Loucy (cell line): ENCODE data around the gene FCGR3A.
"Not testable (repeated sequence)": the region's sequence is repeated elsewhere in the genome, so short reads cannot be mapped to it uniquely, and the experiment has no call there.

Experiments used
- H2AFZ ChIP-seq: fragments of 200-600 bp; sonication (generic); 2 replicates; pipeline ENCODE4 v1.6.0; 2016; ENCODE audit warnings: antibody characterized with exemption, mild to moderate bottlenecking, low read length, moderate library complexity
- H3F3A ChIP-seq: fragments of 200-600 bp; 2 replicates; pipeline ENCODE4 v1.6.0; 2016; ENCODE audit warnings: antibody characterized with exemption, low read depth, mild to moderate bottlenecking
- H3K27me3 ChIP-seq: fragments of 200-600 bp; sonication (generic); 2 replicates; pipeline ENCODE4 v1.6.1; 2014; ENCODE audit warnings: low read length, mild to moderate bottlenecking; ENCODE audit not compliant: insufficient read depth, poor library complexity, severe bottlenecking
- H3K36me3 ChIP-seq: fragments of 200-600 bp; sonication (generic); 2 replicates; pipeline ENCODE4 v1.6.1; 2016; ENCODE audit warnings: low read length; ENCODE audit not compliant: insufficient read depth
- H3K4me1 ChIP-seq: fragments of 200-600 bp; sonication (generic); 2 replicates; pipeline ENCODE4 v1.5.1; 2014; ENCODE audit warnings: low read length, mild to moderate bottlenecking; ENCODE audit not compliant: insufficient read depth, poor library complexity, severe bottlenecking
- H3K4me2 ChIP-seq: fragments of 200-600 bp; sonication (generic); 2 replicates; pipeline ENCODE4 v1.6.0; 2014; ENCODE audit warnings: antibody characterized with exemption, low read length, low read depth, mild to moderate bottlenecking; ENCODE audit not compliant: poor library complexity, severe bottlenecking
- H3K4me3 ChIP-seq: fragments of 200-600 bp; sonication (generic); 2 replicates; pipeline ENCODE4 v1.5.1; 2014; ENCODE audit warnings: low read length, mild to moderate bottlenecking, mixed read lengths; ENCODE audit not compliant: poor library complexity, severe bottlenecking
- H3K79me2 ChIP-seq: fragments of 200-600 bp; sonication (generic); 2 replicates; pipeline ENCODE4 v1.6.1; 2014; ENCODE audit warnings: low read length; ENCODE audit not compliant: insufficient read depth
- H3K9ac ChIP-seq: fragments of 200-600 bp; sonication (generic); 2 replicates; pipeline ENCODE4 v1.6.0; 2014; ENCODE audit warnings: mild to moderate bottlenecking, low read depth, low read length, moderate library complexity; ENCODE audit not compliant: poor library complexity, severe bottlenecking
- H3K9me2 ChIP-seq: fragments of 200-600 bp; sonication (generic); replicated peaks from 2 replicates; pipeline ENCODE4 v1.6.1; 2016; ENCODE audit warnings: low read depth, low read length, mixed read lengths
- H3K9me3 ChIP-seq: fragments of 200-600 bp; sonication (generic); 2 replicates; pipeline ENCODE4 v1.6.1; 2014; ENCODE audit warnings: mild to moderate bottlenecking, antibody characterized with exemption, low read length, low read depth; ENCODE audit not compliant: insufficient read depth
- H4K20me1 ChIP-seq: fragments of 200-600 bp; sonication (generic); 2 replicates; pipeline ENCODE4 v1.6.0; 2014; ENCODE audit warnings: antibody characterized with exemption, low read length, mild to moderate bottlenecking; ENCODE audit not compliant: insufficient read depth, poor library complexity, severe bottlenecking
- CTCF ChIP-seq: fragments of 200-600 bp; sonication (generic); conservative IDR thresholded peaks from 2 replicates; pipeline ENCODE4 v1.5.1; 2014; ENCODE audit warnings: mild to moderate bottlenecking, antibody characterized with exemption, low read length

Gene FCGR3A

GRCh38 chr1:161560960-161561715 is 11.5 kb upstream of the FCGR3A start:
- not testable (repeated sequence) for H3F3A ChIP-seq, H3K27me3 ChIP-seq, H3K79me2 ChIP-seq, H3K4me2 ChIP-seq, H3K9ac ChIP-seq, H3K4me1 ChIP-seq, H3K36me3 ChIP-seq, H3K9me3 ChIP-seq, H4K20me1 ChIP-seq, H3K9me2 ChIP-seq, H3K4me3 ChIP-seq
- 0 out of 2 replicates have a peak overlapping the region, but pooled peaks have one; percentile 55 for H2AFZ ChIP-seq
- peak; percentile 28; the same call in 1 of the 2 replicates for TF ChIP-seq CTCF

DNA sequence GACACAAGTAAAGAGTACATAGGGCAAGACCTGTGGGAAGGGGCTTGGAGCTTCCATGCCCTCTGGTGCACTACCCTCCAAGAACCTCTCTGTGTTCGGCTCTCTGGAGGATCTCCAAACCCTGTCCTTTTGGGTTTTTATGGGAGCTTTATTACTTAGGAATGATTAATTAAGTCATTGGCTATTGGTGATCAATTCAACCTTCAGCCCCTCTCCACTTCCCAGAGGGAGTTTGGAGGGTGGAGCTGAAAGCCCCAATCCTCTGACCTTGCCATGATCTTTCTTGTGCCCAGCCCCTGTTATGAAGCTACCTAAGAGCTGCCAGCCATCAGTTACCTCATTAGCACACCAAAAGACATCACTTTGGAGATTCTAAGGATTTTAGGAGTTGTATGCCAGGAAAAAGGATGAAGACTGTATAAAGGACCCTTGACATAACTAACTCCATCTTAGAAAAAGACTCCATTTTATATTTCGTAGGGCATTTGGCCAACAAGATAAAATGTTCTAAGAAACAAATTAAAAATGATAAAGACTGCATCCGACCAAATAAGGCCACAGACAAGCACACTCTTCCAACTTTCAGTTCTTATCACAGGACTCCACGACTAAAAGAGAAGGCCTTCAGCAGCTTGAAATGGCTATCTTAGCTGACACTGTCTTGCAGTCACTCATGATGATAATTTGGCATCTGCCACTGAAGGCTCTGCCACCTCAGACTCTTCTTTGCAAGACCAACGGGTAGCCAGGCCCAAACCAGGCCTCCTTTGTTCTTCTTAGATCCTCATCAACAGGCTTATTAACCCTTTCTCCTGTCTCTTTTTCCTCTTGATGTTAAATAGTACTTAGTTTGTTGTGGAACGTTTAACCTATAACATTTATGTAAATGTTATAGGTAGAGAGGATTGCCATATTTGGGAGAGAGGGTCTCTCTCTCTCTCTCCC is 8.2 kb upstream of the FCGR3A start:
- not testable (repeated sequence) for H3K9me2 ChIP-seq, H4K20me1 ChIP-seq, H3K4me2 ChIP-seq, H3K4me3 ChIP-seq, H3K4me1 ChIP-seq, H3K27me3 ChIP-seq, H3K79me2 ChIP-seq, H2AFZ ChIP-seq, H3K36me3 ChIP-seq, H3K9me3 ChIP-seq, H3K9ac ChIP-seq, H3F3A ChIP-seq

GRCh38 chr1:161556990-161557389 is 7.4 kb upstream of the FCGR3A start:
- H3K9me2 ChIP-seq, H3F3A ChIP-seq, H3K4me1 ChIP-seq, H3K79me2 ChIP-seq, H3K36me3 ChIP-seq, H2AFZ ChIP-seq, H4K20me1 ChIP-seq, H3K27me3 ChIP-seq, H3K4me3 ChIP-seq, H3K4me2 ChIP-seq, H3K9ac ChIP-seq, H3K9me3 ChIP-seq: not testable (repeated sequence)

DNA sequence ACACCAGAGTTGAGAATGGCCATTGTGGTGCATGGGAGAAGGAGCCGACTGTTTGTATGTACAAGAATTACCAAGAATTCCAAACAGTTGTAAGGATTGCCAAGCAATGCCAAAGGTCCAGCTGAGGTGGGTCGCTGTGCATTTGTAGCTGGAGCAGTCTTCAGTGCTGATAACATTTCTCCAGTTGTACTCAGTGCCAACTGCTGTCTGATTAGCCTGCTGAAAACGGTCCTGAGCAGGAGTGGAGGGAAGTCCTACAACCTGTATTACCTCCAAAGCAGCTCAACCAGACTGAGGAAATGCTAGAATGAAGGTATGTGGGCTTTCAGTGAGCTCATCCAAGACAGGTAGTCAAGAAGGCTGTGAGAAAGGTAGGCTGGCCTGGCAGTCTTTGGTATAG is 6.5 kb upstream of the FCGR3A start:
- not testable (repeated sequence) for H2AFZ ChIP-seq, H3K27me3 ChIP-seq, H3K9ac ChIP-seq, H3K4me3 ChIP-seq, H3K9me3 ChIP-seq, H4K20me1 ChIP-seq, H3K4me1 ChIP-seq, H3K9me2 ChIP-seq, H3K36me3 ChIP-seq, H3F3A ChIP-seq, H3K4me2 ChIP-seq, H3K79me2 ChIP-seq

- H2AFZ ChIP-seq, H3K27me3 ChIP-seq: not testable (repeated sequence)
Observed at GRCh38 chr1:161554815-161555417, 5.3 kb upstream of the FCGR3A start.

GRCh38 chr1:161554340-161554739 is 4.7 kb upstream of the FCGR3A start:
- H3K4me1 ChIP-seq, H3K79me2 ChIP-seq, H3F3A ChIP-seq, H3K9me3 ChIP-seq, H3K36me3 ChIP-seq, H3K4me3 ChIP-seq, H3K4me2 ChIP-seq, H3K9ac ChIP-seq, H2AFZ ChIP-seq, H3K9me2 ChIP-seq, H4K20me1 ChIP-seq, H3K27me3 ChIP-seq: not testable (repeated sequence)

More at GRCh38 chr1:161554815-161555417, 5.3 kb upstream of the FCGR3A start:
- H3K9me2 ChIP-seq, H3K9ac ChIP-seq, H3F3A ChIP-seq, H3K79me2 ChIP-seq, H3K4me3 ChIP-seq, H4K20me1 ChIP-seq, H3K4me2 ChIP-seq, H3K36me3 ChIP-seq, H3K4me1 ChIP-seq, H3K9me3 ChIP-seq: not testable (repeated sequence)
